GM10266 (cell line): ENCODE measurements around the gene TREM1.

Experiments used
- DNase-seq: peaks from one replicate; pipeline ENCODE4 v3.0.0; 2012; ENCODE audit errors: extremely low spot score
- CTCF ChIP-seq: IDR thresholded peaks from 2 replicates; pipeline ENCODE4 v1.5.1; 2012; ENCODE audit warnings: mild to moderate bottlenecking, low read depth; ENCODE audit not compliant: control insufficient read depth, insufficient read depth; ENCODE audit errors: missing control alignments

Gene TREM1

GRCh38 chr6:41294214-41294872 lies 7.9 kb upstream of the TREM1 start:
- no peak for DNase-seq
- TF ChIP-seq CTCF = no peak

GRCh38 chr6:41291717-41292116 lies 5.2 kb upstream of the TREM1 start:
- no peak for DNase-seq
- no peak for TF ChIP-seq CTCF

GRCh38 chr6:41289815-41290214 lies 3.3 kb upstream of the TREM1 start:
- TF ChIP-seq CTCF = no peak
- DNase-seq = no peak

GRCh38 chr6:41288754-41289129 lies 2.3 kb upstream of the TREM1 start:
- no peak for TF ChIP-seq CTCF
- no peak for DNase-seq

GRCh38 chr6:41288030-41288753 lies 1.7 kb upstream of the TREM1 start:
- peak; percentile 33 for DNase-seq

GRCh38 chr6:41284726-41285125 lies 1.8 kb downstream of the TREM1 start:
- TF ChIP-seq CTCF = no peak
- DNase-seq = no peak

More at GRCh38 chr6:41288030-41288753, 1.7 kb upstream of the TREM1 start:
- TF ChIP-seq CTCF = no peak

- TF ChIP-seq CTCF = no peak
- DNase-seq = no peak
Measured at GRCh38 chr6:41283600-41283999, 2.9 kb downstream of the TREM1 start.
